Breast epithelium (tissue), 4 donors: ENCODE data around the gene PXDC1. TPM values are rescaled to one million over a fixed set of nuclear protein-coding genes. Genes with fewer than 3 reads are reported as not detected.

ENCODE experiments used
- DNase-seq, 2 donors: peaks; one replicate each; pipeline ENCODE4 v3.0.0-alpha.2; 2019; ENCODE audit warnings: low spot score in 2 of 2
- H3K27ac ChIP-seq, 2 donors: fragments of 200-600 bp; sonication (generic) in 1 of 2; one replicate each; pipeline ENCODE4 v1.5.1; 2016 to 2019; ENCODE audit warnings: mild to moderate bottlenecking in 1 of 2
- H3K27me3 ChIP-seq, 2 donors: fragments of 200-600 bp; sonication (generic) in 1 of 2; one replicate each; pipeline versions ENCODE4 v1.5.1 to v1.6.0; 2017 to 2019; ENCODE audit warnings: control low read depth in 1 of 2, mild to moderate bottlenecking in 1 of 2
- H3K36me3 ChIP-seq: fragments of 200-600 bp; one replicate; pipeline ENCODE4 v1.5.1; 2019
- H3K4me1 ChIP-seq, 2 donors: fragments of 200-600 bp; sonication (generic); one replicate each; pipeline ENCODE4 v1.5.1; 2016 to 2019; ENCODE audit warnings: control low read depth in 1 of 2
- H3K4me3 ChIP-seq, 3 donors: fragments of 200-600 bp; sonication (generic); 1 replicate in 2 of 3; 2 replicates in 1 of 3; pipeline ENCODE4 v1.5.1; 2016 to 2019; ENCODE audit warnings: mild to moderate bottlenecking in 3 of 3, moderate library complexity in 2 of 3
- H3K9me3 ChIP-seq, 2 donors: fragments of 200-600 bp; sonication (generic) in 1 of 2; one replicate each; pipeline ENCODE4 v1.5.1; 2016 to 2019; ENCODE audit warnings: control low read depth in 1 of 2
- POLR2A ChIP-seq: fragments of 450-650 bp; IDR thresholded peaks from one replicate; pipeline ENCODE4 v1.6.1; 2016; ENCODE audit warnings: antibody characterized with exemption, mild to moderate bottlenecking, moderate library complexity
- POLR2AphosphoS5 ChIP-seq, 3 donors: sonication (generic); formaldehyde crosslinking; IDR thresholded peaks; one replicate each; pipeline ENCODE4 v1.6.1; 2017; ENCODE audit warnings: antibody characterized with exemption in 3 of 3
- intact Hi-C: fragments of 100-400 bp; cut with DNase I; formaldehyde crosslinking; loops from one replicate; pipeline ENCODE4 v1.15.1; 2023; ENCODE audit warnings: low total_unique reads
- total RNA-seq, 3 donors: library from RNA; depleted of rRNA; stranded (reverse); fragments of >200 nt; gene quantifications; one replicate each; pipeline ENCODE4 v1.1.0, GENCODE V29; 2016
- TF ChIP-seq, protein P1 (sequence below), 3 donors: fragments of 450-650 bp; IDR thresholded peaks; one replicate each; pipeline ENCODE4 v1.5.1; 2016 to 2017; ENCODE audit warnings: antibody characterized with exemption in 3 of 3, mild to moderate bottlenecking in 3 of 3, moderate library complexity in 3 of 3

The PXDC1 gene
- total RNA-seq, 3 donors from 2014 or later, result 86.2 to 122 (median 88.0) TPM

DNA sequence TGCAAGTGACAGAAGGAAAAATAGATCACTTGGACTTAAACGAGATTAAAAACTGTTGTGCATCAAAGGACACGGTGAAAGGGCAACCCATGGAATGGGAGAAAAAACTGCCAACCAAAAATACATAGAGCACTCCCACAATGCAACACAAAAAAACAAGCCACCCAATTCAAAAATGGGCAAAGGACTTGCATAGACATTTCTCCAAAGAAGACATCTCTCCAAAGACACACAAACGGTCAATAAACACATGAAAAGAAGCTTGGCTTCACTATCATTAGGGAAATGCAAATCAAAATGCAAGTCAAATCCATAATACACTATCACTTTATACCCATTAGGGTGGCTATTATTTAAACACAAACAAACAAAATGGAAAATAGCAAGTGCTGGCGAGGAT lies 45.0 kb downstream of the PXDC1 start:
- DNase-seq, result no peak
- H3K27me3 ChIP-seq, result no peaks in the 10 kb centered on the region
- H3K4me1 ChIP-seq, result peaks cover 0 to under 1% of the 10 kb centered on the region in 2 donors
- H3K27ac ChIP-seq, result no peak overlapping the region
- intact Hi-C loops, result no loop called here
- H3K9me3 ChIP-seq, result no peaks in the 10 kb centered on the region
- no peak overlapping the region for H3K4me3 ChIP-seq
- TF ChIP-seq, protein P1, sequence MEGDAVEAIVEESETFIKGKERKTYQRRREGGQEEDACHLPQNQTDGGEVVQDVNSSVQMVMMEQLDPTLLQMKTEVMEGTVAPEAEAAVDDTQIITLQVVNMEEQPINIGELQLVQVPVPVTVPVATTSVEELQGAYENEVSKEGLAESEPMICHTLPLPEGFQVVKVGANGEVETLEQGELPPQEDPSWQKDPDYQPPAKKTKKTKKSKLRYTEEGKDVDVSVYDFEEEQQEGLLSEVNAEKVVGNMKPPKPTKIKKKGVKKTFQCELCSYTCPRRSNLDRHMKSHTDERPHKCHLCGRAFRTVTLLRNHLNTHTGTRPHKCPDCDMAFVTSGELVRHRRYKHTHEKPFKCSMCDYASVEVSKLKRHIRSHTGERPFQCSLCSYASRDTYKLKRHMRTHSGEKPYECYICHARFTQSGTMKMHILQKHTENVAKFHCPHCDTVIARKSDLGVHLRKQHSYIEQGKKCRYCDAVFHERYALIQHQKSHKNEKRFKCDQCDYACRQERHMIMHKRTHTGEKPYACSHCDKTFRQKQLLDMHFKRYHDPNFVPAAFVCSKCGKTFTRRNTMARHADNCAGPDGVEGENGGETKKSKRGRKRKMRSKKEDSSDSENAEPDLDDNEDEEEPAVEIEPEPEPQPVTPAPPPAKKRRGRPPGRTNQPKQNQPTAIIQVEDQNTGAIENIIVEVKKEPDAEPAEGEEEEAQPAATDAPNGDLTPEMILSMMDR (IDR thresholded peaks at IDR 0.05), result no peak
- no peak for TF ChIP-seq POLR2A
- no peak for TF ChIP-seq POLR2AphosphoS5 (IDR thresholded peaks at IDR 0.05)
- H3K36me3 ChIP-seq, result no peaks in the 10 kb centered on the region

DNA sequence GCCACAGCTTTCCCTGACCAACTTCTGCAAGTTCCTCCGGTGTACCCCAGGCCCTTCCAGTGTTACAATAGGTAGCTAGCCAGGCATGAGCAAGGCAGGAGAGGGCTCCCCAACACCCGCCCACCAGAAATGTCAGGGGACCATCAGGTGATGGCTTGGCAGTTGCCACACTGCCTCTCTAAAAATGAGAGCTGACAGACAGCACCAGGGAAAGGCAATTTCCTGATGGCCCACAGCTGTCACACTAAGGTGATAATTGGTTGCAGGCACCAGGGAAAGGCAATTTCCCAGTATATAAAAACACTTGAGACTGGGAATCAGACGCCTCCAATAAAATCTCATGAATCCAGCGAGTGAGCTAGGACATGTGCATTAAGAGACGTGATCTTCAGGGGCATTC lies 49.9 kb downstream of the PXDC1 start:
- Histone ChIP-seq H3K36me3 (no peaks in the 10 kb centered on the region), H3K4me3 (no peak overlapping the region), H3K4me1 (no peaks in the 10 kb centered on the region), H3K27ac (no peak overlapping the region), H3K27me3 (no peaks in the 10 kb centered on the region), H3K9me3 (peaks cover 0 to 3% of the 10 kb centered on the region in 2 donors)
- intact Hi-C loops, result no loop called here
- TF ChIP-seq POLR2AphosphoS5 (IDR thresholded peaks at IDR 0.05), result no peak
- TF ChIP-seq, protein P1 (IDR thresholded peaks at IDR 0.05), result no peak
- TF ChIP-seq POLR2A, result no peak
- DNase-seq, result no peak

DNA sequence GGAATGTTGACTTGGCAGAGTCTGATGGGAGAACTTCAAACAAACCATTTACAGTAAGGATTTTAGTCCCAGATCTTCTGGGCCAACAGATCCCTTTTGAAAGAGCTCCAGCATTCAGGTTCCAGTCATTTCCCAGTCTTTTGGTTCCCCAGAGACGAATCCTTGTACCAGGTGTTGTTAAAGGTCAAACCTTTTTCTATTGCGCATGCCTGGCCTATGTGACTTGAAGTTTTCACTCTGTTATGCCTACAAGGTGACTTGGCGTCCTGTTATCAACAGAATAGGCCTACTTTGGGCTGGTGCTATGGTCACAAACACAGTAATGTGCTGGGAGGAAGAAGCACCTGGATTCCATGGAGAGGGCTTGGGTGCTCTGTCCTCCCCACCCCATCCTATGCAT lies 52.3 kb downstream of the PXDC1 start:
- TF ChIP-seq POLR2A, result no peak
- TF ChIP-seq, protein P1 (IDR thresholded peaks at IDR 0.05), result no peak
- no peak for TF ChIP-seq POLR2AphosphoS5 (IDR thresholded peaks at IDR 0.05)
- Histone ChIP-seq H3K27me3 (no peaks in the 10 kb centered on the region), H3K36me3 (no peaks in the 10 kb centered on the region), H3K4me1 (no peaks in the 10 kb centered on the region), H3K9me3 (peaks cover 0 to 3% of the 10 kb centered on the region in 2 donors), H3K4me3 (no peak overlapping the region), H3K27ac (no peak overlapping the region)
- no peak for DNase-seq
- intact Hi-C loops, result no loop called here

DNA sequence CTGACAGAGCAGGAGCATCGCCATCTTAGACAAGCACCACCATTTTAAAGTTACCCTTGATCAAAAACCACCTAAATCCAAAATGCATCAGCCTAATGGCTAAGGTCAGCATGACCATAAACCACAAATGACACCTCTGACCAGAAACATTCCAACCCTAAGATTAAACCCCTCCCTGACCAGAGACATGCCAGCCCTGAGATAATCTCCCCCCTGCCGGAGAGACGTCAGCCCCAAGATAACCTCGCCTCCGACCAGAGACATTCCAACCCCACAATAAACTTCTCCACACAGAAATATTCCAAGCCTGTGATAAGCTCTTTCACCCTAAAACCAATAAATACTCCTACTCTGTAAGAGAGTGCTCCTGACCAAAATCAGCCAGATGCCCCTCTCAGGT lies 53.5 kb downstream of the PXDC1 start:
- no peaks in the 10 kb centered on the region for H3K27me3 ChIP-seq
- no peaks in the 10 kb centered on the region for H3K4me1 ChIP-seq
- H3K27ac ChIP-seq, result no peak overlapping the region
- no peak for DNase-seq
- no peak overlapping the region for H3K4me3 ChIP-seq
- peaks cover 0 to 3% of the 10 kb centered on the region in 2 donors for H3K9me3 ChIP-seq
- TF ChIP-seq POLR2A (no peak), POLR2AphosphoS5 (IDR thresholded peaks at IDR 0.05) (no peak)
- TF ChIP-seq, protein P1 (IDR thresholded peaks at IDR 0.05), result no peak
- no peaks in the 10 kb centered on the region for H3K36me3 ChIP-seq
- intact Hi-C loops, result no loop called here

DNA sequence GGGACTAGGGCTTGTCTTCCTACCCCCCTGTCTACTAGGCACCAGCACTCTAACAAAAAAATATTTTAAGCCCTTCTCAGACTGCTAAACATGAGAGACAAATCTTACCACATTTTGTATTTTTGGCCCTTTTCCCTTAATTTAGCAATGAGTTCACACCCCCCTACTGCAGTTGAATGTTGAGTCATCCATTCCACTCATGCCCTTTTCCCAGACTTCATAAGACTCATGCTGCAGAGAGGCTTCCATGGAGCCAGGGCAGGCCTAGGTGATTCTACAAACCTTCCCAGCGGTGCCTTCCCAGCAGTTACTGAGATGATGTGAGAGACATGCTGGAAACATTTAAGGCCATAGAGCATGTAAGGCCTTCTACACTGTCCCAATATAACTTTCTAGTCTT lies 53.9 kb downstream of the PXDC1 start:
- Histone ChIP-seq H3K4me3 (no peak overlapping the region), H3K36me3 (no peaks in the 10 kb centered on the region), H3K9me3 (peaks cover 0 to 3% of the 10 kb centered on the region in 2 donors), H3K4me1 (no peaks in the 10 kb centered on the region), H3K27me3 (no peaks in the 10 kb centered on the region), H3K27ac (no peak overlapping the region)
- no peak for DNase-seq
- intact Hi-C loops, result no loop called here
- TF ChIP-seq POLR2AphosphoS5 (IDR thresholded peaks at IDR 0.05), result no peak
- TF ChIP-seq, protein P1 (IDR thresholded peaks at IDR 0.05), result no peak
- TF ChIP-seq POLR2A, result no peak
